Transverse colon (tissue), 4 donors: ENCODE data around the gene CNRIP1. TPM values are rescaled to one million over a fixed set of nuclear protein-coding genes. Genes with fewer than 3 reads are reported as not detected.

Source experiments
- DNase-seq: peaks from one replicate; pipeline ENCODE4 v3.0.0-alpha.2; 2019
- H3K27ac ChIP-seq, 4 donors: fragments of 200-600 bp; sonication (generic); 2 replicates each; pipeline ENCODE4 v1.5.1; 2016 to 2018; ENCODE audit warnings: inconsistent platforms in 4 of 4
- H3K27me3 ChIP-seq: fragments of 200-600 bp; sonication (generic); 2 replicates; pipeline ENCODE4 v1.5.1; 2017; ENCODE audit warnings: inconsistent platforms
- H3K36me3 ChIP-seq, 4 donors: fragments of 200-600 bp; sonication (generic); 2 replicates each; pipeline ENCODE4 v1.5.1; 2017 to 2019; ENCODE audit warnings: inconsistent platforms in 4 of 4
- H3K4me1 ChIP-seq, 4 donors: fragments of 200-600 bp; sonication (generic); 2 replicates each; pipeline ENCODE4 v1.5.1; 2017 to 2020; ENCODE audit warnings: inconsistent platforms in 4 of 4
- H3K4me3 ChIP-seq, 4 donors: fragments of 200-600 bp; sonication (generic); 1 replicate in 1 of 4; 2 replicates in 3 of 4; pipeline versions ENCODE4 v1.5.1 to v1.6.1; 2017 to 2019; ENCODE audit warnings: inconsistent platforms in 4 of 4
- H3K9me3 ChIP-seq, 2 donors: fragments of 200-600 bp; sonication (generic); 2 replicates each; pipeline ENCODE4 v1.5.1; 2017 to 2019; ENCODE audit warnings: inconsistent platforms in 2 of 2
- CTCF ChIP-seq, 5 experiments: fragments of 200-600 bp in 3 of 5; fragments of 450-650 bp in 2 of 5; sonication (generic) in 3 of 5; IDR thresholded peaks; 1 replicate in 2 of 5; 2 replicates in 3 of 5; pipeline ENCODE4 v1.5.1; 2016 to 2017; ENCODE audit warnings: antibody characterized with exemption in 5 of 5, inconsistent platforms in 3 of 5, mild to moderate bottlenecking in 2 of 5, moderate library complexity in 1 of 5
- EP300 ChIP-seq: sonication (generic); formaldehyde crosslinking; IDR thresholded peaks from one replicate; pipeline ENCODE4 v1.6.1; 2017; ENCODE audit warnings: antibody characterized with exemption, low read depth
- POLR2A ChIP-seq: fragments of 450-650 bp; IDR thresholded peaks from one replicate; pipeline ENCODE4 v1.6.1; 2016; ENCODE audit warnings: antibody characterized with exemption, mild to moderate bottlenecking, moderate library complexity
- POLR2AphosphoS5 ChIP-seq, 3 donors: sonication (generic); formaldehyde crosslinking; IDR thresholded peaks; one replicate each; pipeline ENCODE4 v1.6.1; 2016; ENCODE audit warnings: antibody characterized with exemption in 3 of 3
- WGBS, 2 donors: methylation state at CpG; one replicate each; pipeline ENCODE4 v1.1.5; 2018; ENCODE audit warnings: low coverage in 1 of 2; 5-methylcytosine and 5-hydroxymethylcytosine counted together
- in situ Hi-C, 4 donors: fragments of 200-750 bp; cut with MboI; loops; one replicate each; pipeline versions ENCODE4 v1.15.0 to v1.15.1; 2017; ENCODE audit warnings: low sequenced_read_pairs in 3 of 4, low pct_ligation_motif_present in 1 of 4, low pct_unique_long_range_greater_than_20kb in 1 of 4
- intact Hi-C: fragments of 100-400 bp; cut with DNase I; formaldehyde crosslinking; loops from one replicate; pipeline ENCODE4 v1.15.1; 2023; ENCODE audit warnings: low total_unique reads
- total RNA-seq, 4 donors: library from RNA; depleted of rRNA; stranded (reverse); fragments of >200 nt; gene quantifications; one replicate each; pipeline ENCODE4 v1.1.0, GENCODE V29; 2016

CNRIP1 gene
- total RNA-seq, 4 donors from 2014 or later: 1.4 to 11.6 (median 7.6) TPM; not detected in 1

DNA sequence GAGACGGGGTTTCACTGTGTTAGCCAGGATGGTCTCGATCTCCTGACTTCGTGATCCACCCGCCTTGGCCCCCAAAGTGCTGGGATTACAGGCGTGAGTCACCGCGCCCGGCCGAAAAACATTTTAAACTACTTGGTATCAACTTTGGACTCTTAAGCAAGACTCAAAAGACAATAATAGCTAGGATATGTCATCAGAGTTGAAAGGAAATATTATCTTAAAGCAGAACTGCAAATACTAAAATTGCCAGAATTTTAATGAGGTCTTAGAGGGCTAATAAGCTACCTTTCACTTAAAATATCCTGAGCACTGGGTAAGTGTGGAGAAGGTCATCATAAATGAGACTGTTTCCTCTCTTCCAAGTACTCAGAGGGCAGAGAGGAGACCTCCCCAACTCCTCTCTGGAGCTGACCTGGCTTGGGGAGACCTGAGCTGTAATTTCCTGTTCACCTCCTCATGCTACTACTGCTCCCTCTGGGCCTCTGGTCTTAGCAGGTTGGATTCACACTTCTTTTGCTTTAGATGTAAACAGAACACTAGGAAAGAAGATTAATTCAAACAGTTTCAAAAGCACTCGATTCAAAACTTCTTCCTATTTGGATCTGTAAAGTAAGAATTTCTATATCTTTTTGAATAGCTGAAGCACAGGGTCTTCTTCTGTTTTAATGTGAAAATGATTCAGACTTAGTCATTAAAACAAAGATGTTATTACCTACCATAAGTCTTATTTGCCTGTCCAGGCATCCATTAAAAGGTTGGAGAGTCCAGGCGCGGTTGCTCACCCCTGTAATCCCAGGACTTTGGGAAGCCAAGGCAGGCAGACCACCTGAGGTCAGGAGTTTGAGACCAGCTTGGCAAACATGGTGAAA lies 16.5 kb downstream of the CNRIP1 start:
- no peak for DNase-seq
- H3K4me3 ChIP-seq: no peak overlapping the region
- H3K27ac ChIP-seq: no peak overlapping the region
- no peaks in the 10 kb centered on the region for H3K9me3 ChIP-seq
- WGBS, 2 donors: 90 to 91% methylated on average over 11 to 12 of the region's 12 CpGs
- in situ Hi-C loops: no loop called here
- intact Hi-C loops: no loop called here
- H3K4me1 ChIP-seq: no peaks in the 10 kb centered on the region
- TF ChIP-seq EP300 (no peak), POLR2A (no peak), POLR2AphosphoS5 (IDR thresholded peaks at IDR 0.05) (no peak), CTCF (IDR thresholded peaks at IDR 0.05) (no peak)
- no peaks in the 10 kb centered on the region for H3K36me3 ChIP-seq
- H3K27me3 ChIP-seq: no peaks in the 10 kb centered on the region

DNA sequence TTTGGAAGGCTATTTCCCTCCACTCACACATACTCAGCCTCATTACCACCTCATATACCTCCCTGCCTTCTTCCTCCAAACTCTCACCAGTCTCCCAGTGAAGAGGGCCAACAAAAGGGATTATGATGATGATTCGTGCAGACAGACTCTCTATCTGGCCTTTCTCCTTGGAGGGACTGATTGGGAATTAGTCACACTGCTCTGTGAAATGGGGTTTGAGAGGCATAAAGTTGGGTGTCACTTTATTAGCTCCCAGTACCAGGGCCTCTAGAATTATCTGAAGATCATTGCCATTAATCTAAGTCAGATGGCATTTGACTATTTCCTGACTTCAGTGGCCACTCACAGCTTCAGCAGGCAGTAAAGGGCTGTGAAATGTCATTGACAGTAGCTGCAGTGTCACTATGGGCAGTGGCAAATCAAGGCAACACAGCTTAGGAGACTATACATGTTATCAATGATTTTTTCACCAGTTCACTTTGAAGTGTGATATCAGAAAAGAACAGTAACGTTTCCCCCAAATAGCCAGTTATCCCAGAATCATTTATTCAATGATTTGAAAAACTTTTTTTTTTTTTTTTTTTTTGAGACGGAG lies 17.4 kb downstream of the CNRIP1 start:
- in situ Hi-C loops: no loop called here
- no peaks in the 10 kb centered on the region for H3K9me3 ChIP-seq

GRCh38 chr2:68295516-68295915 lies 24.2 kb downstream of the CNRIP1 start:
- no peak overlapping the region for H3K4me3 ChIP-seq
- no peaks in the 10 kb centered on the region for H3K27me3 ChIP-seq
- DNase-seq: no peak
- intact Hi-C loops: no loop called here
- H3K4me1 ChIP-seq: no peaks in the 10 kb centered on the region
- H3K36me3 ChIP-seq: no peaks in the 10 kb centered on the region
- in situ Hi-C loops: no loop called here
- H3K27ac ChIP-seq: no peak overlapping the region
- H3K9me3 ChIP-seq: no peaks in the 10 kb centered on the region
- TF ChIP-seq POLR2A (no peak), CTCF (IDR thresholded peaks at IDR 0.05) (no peak), POLR2AphosphoS5 (IDR thresholded peaks at IDR 0.05) (no peak), EP300 (no peak)

More for the DNA sequence above, 17.4 kb downstream of the CNRIP1 start:
- WGBS, 2 donors: 65 to 83% methylated on average over 2 to 3 of the region's 3 CpGs
- Histone ChIP-seq H3K36me3 (no peaks in the 10 kb centered on the region), H3K4me1 (no peaks in the 10 kb centered on the region), H3K4me3 (no peak overlapping the region), H3K27ac (no peak overlapping the region), H3K27me3 (no peaks in the 10 kb centered on the region)
- intact Hi-C loops: no loop called here
- TF ChIP-seq CTCF (IDR thresholded peaks at IDR 0.05) (no peak), POLR2AphosphoS5 (IDR thresholded peaks at IDR 0.05) (no peak), POLR2A (no peak), EP300 (no peak)
- DNase-seq: no peak

- H3K4me1 ChIP-seq: no peaks in the 10 kb centered on the region
- no peak overlapping the region for H3K4me3 ChIP-seq
- no peak overlapping the region for H3K27ac ChIP-seq
- no peak for TF ChIP-seq POLR2AphosphoS5 (IDR thresholded peaks at IDR 0.05)
- no peak for TF ChIP-seq POLR2A
- TF ChIP-seq CTCF (IDR thresholded peaks at IDR 0.05): no peak
- no peak for TF ChIP-seq EP300
- no peaks in the 10 kb centered on the region for H3K27me3 ChIP-seq
- H3K9me3 ChIP-seq: no peaks in the 10 kb centered on the region
- no peak for DNase-seq
- H3K36me3 ChIP-seq: no peaks in the 10 kb centered on the region
- 41 to 60% methylated on average over 1 to 2 of the region's 2 CpGs for WGBS, 2 donors
- in situ Hi-C loops (no loop called here), intact Hi-C loops (no loop called here)
Observed at GRCh38 chr2:68294913-68295312, 24.8 kb downstream of the CNRIP1 start.
